GM12874 (cell line): ENCODE results near the gene SLC38A6.

ENCODE experiments used
- TF ChIP-seq, protein P1 (sequence below): IDR thresholded peaks from 2 replicates; pipeline ENCODE4 v1.5.1; 2011; ENCODE audit warnings: low read depth, mild to moderate bottlenecking, control low read depth, low read length, moderate library complexity; ENCODE audit not compliant: insufficient read depth

The SLC38A6 gene

DNA sequence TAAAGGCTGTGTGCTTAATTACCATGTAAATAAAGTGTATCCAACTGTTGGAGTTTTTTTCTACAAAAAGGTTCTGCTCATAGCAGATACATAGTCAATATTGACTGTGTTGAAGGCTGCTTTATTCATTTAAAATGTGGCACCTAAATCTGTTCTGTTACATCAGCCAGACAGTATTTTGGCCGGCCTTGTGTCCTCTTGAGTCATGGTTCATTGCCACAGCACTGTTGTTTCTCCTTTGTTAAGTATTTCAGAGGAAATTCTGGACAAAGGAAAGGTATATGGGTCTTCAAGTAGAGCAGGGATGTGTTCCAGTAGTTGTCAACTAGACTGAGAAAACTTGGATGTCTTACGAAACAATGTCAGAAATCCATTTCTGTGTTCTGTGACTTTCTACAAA, 95.5 kb downstream of the SLC38A6 start:
- TF ChIP-seq, protein P1, sequence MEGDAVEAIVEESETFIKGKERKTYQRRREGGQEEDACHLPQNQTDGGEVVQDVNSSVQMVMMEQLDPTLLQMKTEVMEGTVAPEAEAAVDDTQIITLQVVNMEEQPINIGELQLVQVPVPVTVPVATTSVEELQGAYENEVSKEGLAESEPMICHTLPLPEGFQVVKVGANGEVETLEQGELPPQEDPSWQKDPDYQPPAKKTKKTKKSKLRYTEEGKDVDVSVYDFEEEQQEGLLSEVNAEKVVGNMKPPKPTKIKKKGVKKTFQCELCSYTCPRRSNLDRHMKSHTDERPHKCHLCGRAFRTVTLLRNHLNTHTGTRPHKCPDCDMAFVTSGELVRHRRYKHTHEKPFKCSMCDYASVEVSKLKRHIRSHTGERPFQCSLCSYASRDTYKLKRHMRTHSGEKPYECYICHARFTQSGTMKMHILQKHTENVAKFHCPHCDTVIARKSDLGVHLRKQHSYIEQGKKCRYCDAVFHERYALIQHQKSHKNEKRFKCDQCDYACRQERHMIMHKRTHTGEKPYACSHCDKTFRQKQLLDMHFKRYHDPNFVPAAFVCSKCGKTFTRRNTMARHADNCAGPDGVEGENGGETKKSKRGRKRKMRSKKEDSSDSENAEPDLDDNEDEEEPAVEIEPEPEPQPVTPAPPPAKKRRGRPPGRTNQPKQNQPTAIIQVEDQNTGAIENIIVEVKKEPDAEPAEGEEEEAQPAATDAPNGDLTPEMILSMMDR = no peak

DNA sequence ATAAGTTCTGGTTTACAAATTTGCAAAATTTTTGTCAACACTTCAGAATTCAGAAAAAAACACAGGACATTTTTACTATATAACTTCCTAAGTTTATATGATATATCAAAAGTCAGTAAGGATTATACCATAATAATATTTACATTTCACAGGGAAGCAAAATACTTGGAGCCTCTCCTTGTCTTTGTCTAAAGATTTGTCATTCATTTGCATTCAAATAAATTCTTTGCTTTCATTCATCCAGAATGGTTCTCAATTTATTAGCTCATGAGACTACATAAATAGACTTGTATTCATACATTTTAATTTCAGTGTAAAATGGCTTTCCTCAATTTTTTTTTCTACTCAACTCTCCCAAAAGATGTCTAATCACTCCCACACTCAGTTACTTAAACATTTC, 96.4 kb downstream of the SLC38A6 start:
- TF ChIP-seq, protein P1 = no peak

DNA sequence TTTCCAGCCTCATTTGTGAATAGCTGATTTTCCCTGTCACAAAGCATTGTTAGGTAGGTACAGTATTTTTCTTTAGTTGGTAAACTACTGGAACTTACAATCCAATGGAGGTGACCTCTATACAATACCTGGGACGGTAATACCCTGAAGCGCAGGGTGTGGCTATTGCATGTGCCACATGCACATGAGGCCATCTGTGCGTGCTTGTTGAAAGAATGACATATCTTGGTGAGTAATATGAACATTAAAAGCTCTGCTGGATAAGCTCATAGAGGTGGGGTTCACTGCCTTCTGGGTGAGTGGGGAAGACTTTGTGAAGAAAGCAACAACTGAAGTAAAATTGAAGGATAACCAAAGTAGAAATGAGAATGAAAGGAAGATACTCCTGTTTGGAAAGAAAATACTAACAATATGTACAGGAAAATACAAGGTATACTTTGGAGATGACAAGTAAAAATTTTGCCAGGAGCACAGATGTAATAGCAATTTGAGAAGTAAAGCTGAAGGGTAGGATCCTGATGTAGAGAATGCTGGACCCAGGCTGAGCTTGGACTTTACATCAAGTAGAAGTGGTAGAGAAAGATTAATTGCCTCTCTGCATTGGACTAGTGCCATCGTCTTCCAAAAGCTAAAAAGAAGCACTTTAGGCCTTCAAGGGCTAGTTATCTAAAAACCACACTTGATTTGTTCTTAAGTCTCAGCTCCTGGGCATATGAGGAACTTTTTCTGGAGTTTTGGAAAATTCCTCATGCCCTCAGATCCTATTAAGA, 97.1 kb downstream of the SLC38A6 start:
- TF ChIP-seq, protein P1 = no peak

DNA sequence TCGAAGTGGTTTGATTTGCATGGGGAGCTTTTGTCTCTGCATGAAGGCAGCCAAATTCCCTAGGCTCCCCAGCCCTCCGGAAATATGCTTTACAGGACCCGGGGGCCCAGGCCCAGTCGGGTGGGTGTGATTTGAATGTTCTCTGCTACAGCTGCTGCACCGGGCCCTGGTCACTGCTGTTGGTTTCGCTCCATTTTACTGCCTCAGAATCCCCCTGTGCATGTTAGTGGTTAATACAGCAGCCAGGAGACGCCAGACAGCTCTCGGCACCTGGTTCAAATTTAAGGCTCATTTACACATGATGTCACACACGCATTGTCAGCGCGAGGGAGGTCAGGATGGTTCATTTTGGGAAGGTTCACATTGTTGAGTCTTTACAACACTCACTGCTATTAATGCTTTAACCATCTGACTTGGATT, 99.6 kb downstream of the SLC38A6 start:
- TF ChIP-seq, protein P1 = no peak

DNA sequence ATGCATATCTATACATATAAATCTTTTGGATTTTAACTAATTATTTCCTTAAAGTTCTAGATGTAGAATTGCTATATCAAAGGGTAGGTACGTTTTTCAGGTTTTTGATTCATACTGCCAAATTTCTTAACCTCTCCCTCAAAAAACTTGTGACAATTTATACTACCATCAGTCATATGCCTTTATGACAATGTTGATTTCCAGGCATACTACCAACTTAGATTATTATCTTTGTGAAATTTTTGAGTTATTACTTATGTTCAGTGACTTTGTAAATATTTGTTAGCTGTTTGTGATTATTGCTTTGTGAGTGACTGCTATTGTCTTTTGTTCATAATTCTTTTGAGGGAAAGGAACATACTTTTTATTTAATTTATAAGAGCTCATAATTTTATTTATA, 107.0 kb downstream of the SLC38A6 start:
- TF ChIP-seq, protein P1 = no peak

DNA sequence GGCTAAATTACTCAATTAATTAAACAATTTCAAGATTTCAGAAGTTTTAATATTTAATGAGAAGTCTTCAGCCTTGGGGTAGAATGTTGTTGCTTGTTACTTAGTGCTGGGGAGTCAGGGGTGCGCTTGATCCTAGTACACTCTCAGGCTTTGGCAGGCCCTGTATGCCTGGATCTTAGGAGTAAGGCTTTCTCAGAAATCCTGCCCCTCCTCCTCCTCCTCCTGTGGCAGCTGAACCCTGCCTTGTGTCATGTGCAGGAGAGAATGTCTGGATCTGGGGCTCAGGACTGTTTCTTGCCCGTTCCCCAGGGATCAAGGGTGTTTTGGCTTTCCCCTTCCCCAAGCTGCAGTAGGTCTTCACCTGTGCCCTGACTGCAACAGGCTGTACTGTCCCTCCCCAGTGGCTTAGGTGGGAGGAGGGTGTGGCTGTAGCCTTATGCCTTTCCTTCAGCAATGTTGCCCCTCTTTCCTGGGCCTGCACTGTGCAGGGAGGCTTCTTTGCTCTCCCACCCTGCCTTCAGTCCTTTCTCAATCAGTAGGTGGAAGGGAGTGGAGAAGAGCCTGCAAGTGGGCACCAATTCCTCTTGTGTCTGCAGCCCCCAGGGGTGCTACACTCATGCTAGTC, 108.2 kb downstream of the SLC38A6 start:
- TF ChIP-seq, protein P1 = no peak

DNA sequence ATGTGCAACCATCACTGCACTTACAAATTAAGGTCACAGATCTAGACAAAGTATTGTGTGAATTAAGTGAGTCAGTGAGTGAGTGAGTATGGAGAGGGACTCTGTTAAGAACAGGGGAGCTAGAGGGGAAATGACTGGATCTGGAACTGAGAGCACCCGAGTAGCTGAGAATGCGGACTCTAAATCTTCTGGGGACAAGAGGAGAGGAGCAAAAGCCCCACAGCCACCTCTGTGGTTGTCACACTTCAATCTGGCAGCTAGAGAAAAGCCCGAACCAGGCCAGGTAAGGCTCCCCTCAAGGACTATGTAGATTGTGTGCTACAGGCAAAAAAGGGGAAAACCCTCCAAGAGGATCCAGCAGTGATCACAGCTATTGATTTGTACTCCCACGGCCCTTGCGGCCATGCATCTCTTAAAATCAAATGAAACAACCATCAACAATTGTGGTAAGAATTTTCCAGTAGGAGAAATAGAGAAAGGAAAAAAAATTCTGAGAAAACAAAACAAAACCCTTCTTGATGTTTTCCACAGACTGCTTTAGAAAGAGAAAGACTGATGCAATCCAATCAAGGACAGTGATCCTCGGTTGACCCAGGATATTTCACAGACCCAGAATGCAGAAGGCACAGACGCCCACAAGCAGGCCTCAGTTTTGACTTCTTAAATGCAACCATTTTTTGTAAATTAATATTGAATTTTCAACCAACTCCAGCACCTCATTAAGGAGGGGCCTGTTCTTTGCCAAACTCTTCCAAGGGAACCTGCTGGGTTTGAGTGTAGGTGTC, 109.6 kb downstream of the SLC38A6 start:
- TF ChIP-seq, protein P1 = no peak
